Keratinocyte (primary cell): ENCODE data around the gene MAGI1. TPM values are rescaled to one million over a fixed set of nuclear protein-coding genes. Genes with fewer than 3 reads are reported as not detected.

Source experiments
- DNase-seq: peaks from one replicate; pipeline ENCODE4 v3.0.0-alpha.2; 2011; ENCODE audit warnings: low read depth, missing footprints, low spot score
- FAIRE-seq: peaks from 2 replicates; lab custom pipeline; 2011; peaks lifted over from hg19 to GRCh38; lab: Jason Lieb, UNC
- H2AFZ ChIP-seq: 2 replicates; pipeline ENCODE4 v1.6.0; 2012; ENCODE audit warnings: low read length, control low read depth, inconsistent platforms; ENCODE audit not compliant: control insufficient read depth
- H3K27ac ChIP-seq: 2 replicates; pipeline ENCODE4 v1.5.1; 2011; ENCODE audit warnings: low read length; ENCODE audit not compliant: control insufficient read depth, insufficient read depth
- H3K27me3 ChIP-seq: 3 replicates; pipeline ENCODE4 v1.6.0; 2011; ENCODE audit warnings: low read length; ENCODE audit not compliant: control insufficient read depth, insufficient read depth; ENCODE audit errors: extremely low read depth
- H3K36me3 ChIP-seq, 2 experiments: 2 replicates in 1 of 2; 3 replicates in 1 of 2; pipeline ENCODE4 v1.5.1; 2011; ENCODE audit warnings: low read length in 2 of 2, mild to moderate bottlenecking in 1 of 2; ENCODE audit not compliant: control insufficient read depth in 2 of 2, insufficient read depth in 2 of 2; ENCODE audit errors: extremely low read depth in 1 of 2
- H3K4me1 ChIP-seq: 3 replicates; pipeline ENCODE4 v1.5.1; 2011; ENCODE audit warnings: low read length; ENCODE audit not compliant: control insufficient read depth, insufficient read depth; ENCODE audit errors: extremely low read depth
- H3K4me2 ChIP-seq: 3 replicates; pipeline ENCODE4 v1.6.0; 2011; ENCODE audit warnings: low read depth, low read length; ENCODE audit not compliant: control insufficient read depth, insufficient read depth; ENCODE audit errors: extremely low read depth
- H3K4me3 ChIP-seq, 3 experiments: fragments of 200-600 bp in 1 of 3; sonication (generic) in 1 of 3; 2 replicates in 2 of 3; 3 replicates in 1 of 3; pipeline ENCODE4 v1.5.1; 2011 to 2016; ENCODE audit warnings: low read length in 3 of 3, mild to moderate bottlenecking in 3 of 3, control low read depth in 2 of 3, inconsistent platforms in 1 of 3, low read depth in 1 of 3, mixed read lengths in 1 of 3, mixed run types in 1 of 3, moderate library complexity in 1 of 3; ENCODE audit not compliant: control insufficient read depth in 2 of 3, insufficient read depth in 2 of 3; ENCODE audit errors: extremely low read depth in 1 of 3
- H3K79me2 ChIP-seq: 2 replicates; pipeline ENCODE4 v1.6.0; 2012; ENCODE audit warnings: low read length; ENCODE audit not compliant: control insufficient read depth, insufficient read depth
- H3K9ac ChIP-seq: 3 replicates; pipeline ENCODE4 v1.6.0; 2011; ENCODE audit warnings: low read length; ENCODE audit not compliant: control insufficient read depth, insufficient read depth; ENCODE audit errors: extremely low read depth
- H3K9me1 ChIP-seq: 3 replicates; pipeline ENCODE4 v1.6.0; 2011; ENCODE audit warnings: low read length; ENCODE audit not compliant: control insufficient read depth, insufficient read depth; ENCODE audit errors: extremely low read depth
- H3K9me3 ChIP-seq: 2 replicates; pipeline ENCODE4 v1.5.1; 2012; ENCODE audit warnings: low read depth, low read length; ENCODE audit not compliant: control insufficient read depth
- H4K20me1 ChIP-seq: 3 replicates; pipeline ENCODE4 v1.6.0; 2011; ENCODE audit warnings: low read length; ENCODE audit not compliant: control insufficient read depth, insufficient read depth; ENCODE audit errors: extremely low read depth
- CTCF ChIP-seq, 3 experiments: IDR thresholded peaks in 1 of 3; conservative IDR thresholded peaks in 1 of 3; optimal IDR thresholded peaks in 1 of 3; 2 replicates in 2 of 3; 3 replicates in 1 of 3; pipeline versions ENCODE3 to v1.5.1; 2011; ENCODE audit warnings: low read length in 3 of 3, mild to moderate bottlenecking in 3 of 3, moderate library complexity in 2 of 3, control low read depth in 1 of 3, inconsistent platforms in 1 of 3; ENCODE audit not compliant: insufficient read depth in 2 of 3; ENCODE audit errors: extremely low read depth in 1 of 3
- EZH2 ChIP-seq: IDR thresholded peaks from one replicate; pipeline ENCODE4 v1.6.1; 2012; ENCODE audit warnings: inconsistent platforms, mild to moderate bottlenecking, low read length, moderate library complexity
- dilution Hi-C: fragments of 300-500 bp; cut with MboI; formaldehyde crosslinking; loops from one replicate; pipeline ENCODE4 v1.7.0; 2020; ENCODE audit warnings: low sequenced_read_pairs; ENCODE audit not compliant: extremely low pct_ligation_motif_present
- polyA plus RNA-seq, 5 experiments: library from polyadenylated mRNA; depleted of rRNA in 3 of 5; stranded (reverse) in 3 of 5; stranded (forward) in 1 of 5; unstranded in 1 of 5; fragments of >200 nt; gene quantifications; 1 replicate in 1 of 5; 2 replicates in 3 of 5; 3 replicates in 1 of 5; pipeline versions ENCODE4 v1.2.1 to v1.2.3, GENCODE V29; 2011 to 2012; ENCODE audit warnings: missing spikeins in 2 of 5, low read depth in 1 of 5, low replicate concordance in 1 of 5

Gene MAGI1
- polyA plus RNA-seq, 1 donor (not counting 4 experiments of a cell fraction or from before 2014, with no cell fraction given): 10.9 TPM

- Histone ChIP-seq H3K27me3 (no peaks in the 10 kb centered on the region), H3K9me3 (no peaks in the 10 kb centered on the region), H3K4me1 (no peaks in the 10 kb centered on the region), H3K9me1 (no peaks in the 10 kb centered on the region), H3K9ac (no peak overlapping the region), H3K4me3 (no peak overlapping the region), H2AFZ (no peak overlapping the region), H4K20me1 (no peaks in the 10 kb centered on the region), H3K27ac (no peak overlapping the region), H3K4me2 (no peak overlapping the region), H3K79me2 (no peaks in the 10 kb centered on the region), H3K36me3 (no peaks in the 10 kb centered on the region)
- DNase-seq (no peak), FAIRE-seq (no peak)
- TF ChIP-seq EZH2 (no peak), CTCF (optimal IDR thresholded peaks at IDR 0.05 in 1 of 3, IDR thresholded peaks at IDR 0.05 in 1 of 3, conservative IDR thresholded peaks at IDR 0.05 in 1 of 3; ENCODE audit: extremely low read depth in 1 of 3, insufficient read depth in 2 of 3, low read length in 3 of 3) (no peak)
- dilution Hi-C loops: no loop called here
These were observed 67.1 kb downstream of the MAGI1 start for GRCh38 chr3:65971293-65972252.

- Histone ChIP-seq H3K27me3 (no peaks in the 10 kb centered on the region), H2AFZ (no peak overlapping the region), H3K9me1 (peaks cover 3% of the 10 kb centered on the region), H3K9me3 (no peaks in the 10 kb centered on the region), H3K79me2 (no peaks in the 10 kb centered on the region), H3K36me3 (no peaks in the 10 kb centered on the region), H3K4me1 (peaks cover 12% of the 10 kb centered on the region), H4K20me1 (no peaks in the 10 kb centered on the region), H3K4me2 (no peak overlapping the region), H3K9ac (no peak overlapping the region), H3K4me3 (no peak overlapping the region), H3K27ac (no peak overlapping the region)
- no peak for TF ChIP-seq CTCF (optimal IDR thresholded peaks at IDR 0.05 in 1 of 3, IDR thresholded peaks at IDR 0.05 in 1 of 3, conservative IDR thresholded peaks at IDR 0.05 in 1 of 3; ENCODE audit: extremely low read depth in 1 of 3, insufficient read depth in 2 of 3, low read length in 3 of 3)
- no peak for FAIRE-seq
- DNase-seq: no peak
- dilution Hi-C loops: no loop called here
These were observed 69.7 kb downstream of the MAGI1 start for GRCh38 chr3:65968996-65969395.
